ENCODE measurements around the gene SAMD4B.
"Not testable (repeated sequence)": the region's sequence is repeated elsewhere in the genome, so short reads cannot be mapped to it uniquely, and the experiment has no call there.

Gene SAMD4B

DNA sequence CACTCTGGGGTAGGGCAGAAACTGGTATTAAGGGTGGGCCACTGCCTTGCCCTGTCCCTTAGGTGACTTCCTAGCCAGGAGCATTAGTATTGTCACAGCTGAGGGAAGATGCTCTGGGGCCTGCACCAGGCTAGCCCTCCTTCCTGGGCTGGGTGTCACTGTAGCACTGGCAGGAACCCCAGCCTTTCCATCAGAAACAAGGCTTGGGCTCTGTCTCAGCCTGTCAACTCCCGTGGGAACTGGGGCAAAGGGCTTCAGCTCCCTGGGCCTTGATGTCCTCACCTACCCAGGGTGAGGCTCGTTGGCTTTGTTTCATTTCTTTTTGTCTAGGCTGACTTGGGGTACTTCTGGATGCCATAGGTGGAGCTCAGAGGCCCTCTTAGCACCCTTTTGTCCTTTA, 30.7 kb downstream of the SAMD4B start:
- no peak for DNase-seq (ENCODE audit: extremely low read depth, low read depth)
- TF ChIP-seq, protein P1, sequence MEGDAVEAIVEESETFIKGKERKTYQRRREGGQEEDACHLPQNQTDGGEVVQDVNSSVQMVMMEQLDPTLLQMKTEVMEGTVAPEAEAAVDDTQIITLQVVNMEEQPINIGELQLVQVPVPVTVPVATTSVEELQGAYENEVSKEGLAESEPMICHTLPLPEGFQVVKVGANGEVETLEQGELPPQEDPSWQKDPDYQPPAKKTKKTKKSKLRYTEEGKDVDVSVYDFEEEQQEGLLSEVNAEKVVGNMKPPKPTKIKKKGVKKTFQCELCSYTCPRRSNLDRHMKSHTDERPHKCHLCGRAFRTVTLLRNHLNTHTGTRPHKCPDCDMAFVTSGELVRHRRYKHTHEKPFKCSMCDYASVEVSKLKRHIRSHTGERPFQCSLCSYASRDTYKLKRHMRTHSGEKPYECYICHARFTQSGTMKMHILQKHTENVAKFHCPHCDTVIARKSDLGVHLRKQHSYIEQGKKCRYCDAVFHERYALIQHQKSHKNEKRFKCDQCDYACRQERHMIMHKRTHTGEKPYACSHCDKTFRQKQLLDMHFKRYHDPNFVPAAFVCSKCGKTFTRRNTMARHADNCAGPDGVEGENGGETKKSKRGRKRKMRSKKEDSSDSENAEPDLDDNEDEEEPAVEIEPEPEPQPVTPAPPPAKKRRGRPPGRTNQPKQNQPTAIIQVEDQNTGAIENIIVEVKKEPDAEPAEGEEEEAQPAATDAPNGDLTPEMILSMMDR (IDR thresholded peaks at IDR 0.05; ENCODE audit: low read depth, low read length): no peak

DNA sequence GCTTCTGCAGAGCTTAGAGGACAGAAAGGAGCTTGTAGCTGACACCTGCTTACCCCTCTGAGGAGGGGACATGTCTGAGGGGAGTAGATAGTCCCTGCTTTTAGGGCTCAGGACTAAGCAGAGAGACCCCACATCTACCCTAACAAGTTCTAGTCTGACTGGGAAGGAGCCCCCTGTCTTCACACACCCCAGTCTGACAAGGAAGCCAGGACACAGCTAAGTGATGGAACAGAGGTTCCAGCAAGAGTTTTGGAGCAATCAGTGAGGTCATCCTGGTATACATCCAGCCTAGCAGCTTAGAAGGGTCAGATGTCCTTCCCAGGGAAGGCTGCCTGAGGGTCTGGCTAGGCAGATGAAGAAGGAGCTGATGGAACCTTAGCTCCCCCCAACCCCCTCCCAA, 33.7 kb downstream of the SAMD4B start:
- no peak for DNase-seq (ENCODE audit: extremely low read depth, low read depth)
- TF ChIP-seq, protein P1 (IDR thresholded peaks at IDR 0.05; ENCODE audit: low read depth, low read length): no peak

DNA sequence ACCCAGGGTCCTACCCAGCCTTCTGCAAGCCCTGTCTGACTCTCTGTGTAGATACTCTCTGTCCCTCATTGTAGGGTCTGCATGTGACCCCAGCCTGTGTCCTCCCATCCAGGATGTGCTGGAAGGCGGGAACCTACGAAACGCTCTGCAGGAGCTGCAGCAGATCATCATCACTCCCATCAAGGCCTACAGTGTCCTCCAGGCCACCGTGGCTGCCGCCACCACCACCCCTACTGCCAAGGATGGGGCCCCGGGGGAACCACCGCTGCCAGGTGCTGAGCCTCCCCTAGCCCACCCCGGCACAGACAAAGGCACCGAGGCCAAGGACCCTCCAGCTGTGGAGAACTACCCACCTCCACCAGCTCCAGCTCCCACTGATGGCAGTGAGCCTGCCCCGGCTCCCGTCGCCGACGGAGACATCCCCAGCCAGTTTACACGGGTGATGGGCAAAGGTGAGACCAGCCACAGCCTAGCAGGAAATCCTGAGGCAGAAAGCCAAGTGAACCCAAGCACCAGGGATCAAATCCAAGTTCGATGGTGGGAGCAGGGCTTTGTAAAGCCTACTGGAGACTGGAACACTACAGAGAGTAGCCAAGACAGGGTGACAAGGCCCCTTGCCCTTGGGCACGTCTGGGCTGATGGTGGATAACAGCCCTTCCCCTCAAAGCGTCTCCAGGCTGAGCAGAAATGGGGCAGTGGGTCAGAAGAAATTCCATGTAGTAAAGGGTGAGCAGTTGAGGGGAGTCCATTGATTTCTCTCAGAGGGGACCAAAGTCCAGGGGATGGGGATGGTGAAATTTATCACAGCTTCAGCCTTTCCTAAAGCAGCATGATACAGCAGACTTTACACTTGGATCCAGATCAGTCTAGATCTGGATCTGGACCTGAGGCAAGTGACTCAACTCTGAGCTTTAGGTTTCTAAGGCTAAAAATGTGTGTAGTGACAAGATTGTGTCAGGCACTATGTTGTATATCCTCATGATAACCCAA, 35.4 kb downstream of the SAMD4B start:
- no peak for DNase-seq (ENCODE audit: extremely low read depth, low read depth)
- TF ChIP-seq, protein P1 (IDR thresholded peaks at IDR 0.05; ENCODE audit: low read depth, low read length): no peak

DNA sequence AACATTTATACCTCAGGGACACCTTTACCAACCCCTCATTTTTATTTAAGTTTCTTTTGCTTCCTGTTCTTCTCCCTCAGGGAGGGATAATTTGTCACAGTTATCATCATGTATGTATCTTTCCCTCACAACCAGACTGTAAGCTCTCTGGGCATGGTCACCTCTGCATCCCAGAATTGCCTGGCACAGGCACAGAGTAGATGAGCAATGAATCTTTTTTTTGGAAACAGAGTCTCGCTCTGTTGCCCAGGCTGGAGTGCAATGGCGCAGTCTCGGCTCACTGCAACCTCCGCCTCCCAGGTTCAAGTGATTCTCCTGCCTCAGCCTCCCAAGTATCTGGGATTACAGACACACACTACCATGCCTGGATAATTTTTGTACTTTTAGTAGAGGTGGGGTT, 37.1 kb downstream of the SAMD4B start:
- not testable (repeated sequence) for DNase-seq (ENCODE audit: extremely low read depth, low read depth)

DNA sequence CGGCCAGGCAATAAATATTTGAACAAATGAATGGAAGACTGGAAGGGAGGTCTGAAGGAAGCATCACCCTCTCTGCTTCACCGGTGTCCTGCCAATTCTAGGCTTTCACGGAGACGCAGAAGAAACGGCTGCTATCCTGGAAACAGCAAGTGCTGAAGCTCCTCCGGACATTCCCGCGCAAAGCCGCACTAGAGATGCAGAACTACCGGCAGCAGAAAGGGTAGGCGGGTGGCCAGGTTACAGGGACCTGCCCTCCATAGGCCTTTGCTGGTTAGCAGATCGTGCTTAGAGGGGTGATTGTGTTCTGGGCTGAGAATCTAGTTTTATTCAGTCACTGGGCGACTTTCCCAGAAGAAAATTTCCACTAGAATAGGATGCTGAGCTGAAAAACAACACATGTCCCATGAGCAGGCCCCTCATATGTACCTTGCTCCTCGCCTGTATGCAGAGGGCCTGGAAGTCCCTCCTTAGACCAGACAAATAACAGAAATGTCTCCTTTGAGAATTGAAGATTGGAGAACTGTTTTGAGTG, 37.7 kb downstream of the SAMD4B start:
- TF ChIP-seq, protein P1 (IDR thresholded peaks at IDR 0.05; ENCODE audit: low read depth, low read length): no peak
- DNase-seq (ENCODE audit: extremely low read depth, low read depth): no peak

DNA sequence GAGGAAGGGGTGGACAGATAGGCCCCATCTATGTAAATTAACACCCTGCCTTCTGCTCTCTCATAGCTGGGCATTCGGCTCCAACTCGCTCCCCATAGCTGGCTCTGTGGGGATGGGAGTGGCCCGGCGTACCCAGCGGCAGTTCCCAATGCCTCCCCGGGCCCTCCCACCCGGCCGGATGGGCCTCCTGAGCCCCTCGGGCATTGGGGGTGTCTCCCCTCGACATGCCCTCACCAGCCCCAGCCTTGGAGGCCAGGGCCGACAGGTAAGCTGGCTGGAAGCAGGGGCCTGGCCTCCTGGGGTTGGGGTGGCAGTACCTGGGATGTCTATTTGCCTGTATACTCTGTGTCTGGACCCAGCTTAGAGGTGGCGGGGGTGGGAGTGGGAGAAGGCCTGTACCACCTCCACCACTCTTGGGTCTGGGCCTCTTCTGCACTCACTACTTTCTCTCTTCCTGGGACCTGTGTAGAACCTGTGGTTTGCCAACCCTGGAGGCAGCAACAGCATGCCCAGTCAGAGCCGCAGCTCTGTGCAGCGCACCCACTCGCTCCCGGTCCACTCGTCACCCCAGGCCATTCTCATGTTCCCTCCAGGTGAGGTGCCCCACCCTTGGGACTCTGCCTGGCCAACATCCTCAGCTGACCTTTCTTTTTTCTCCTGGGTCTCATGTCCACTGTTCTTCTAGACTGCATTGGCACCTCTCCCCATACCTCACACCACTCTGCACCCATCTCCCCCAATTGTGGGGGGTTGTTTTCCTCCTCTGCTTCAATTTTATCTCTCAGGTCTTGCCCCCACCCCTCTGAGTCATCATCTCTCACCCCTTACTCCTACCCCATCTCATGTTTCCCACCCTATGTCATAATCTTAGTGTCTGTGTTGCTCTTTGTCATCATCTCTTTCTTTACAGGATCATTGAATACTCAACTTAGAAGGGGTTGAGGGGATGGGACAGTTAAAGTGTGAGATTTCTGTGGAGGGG, 38.6 kb downstream of the SAMD4B start:
- no peak for DNase-seq (ENCODE audit: extremely low read depth, low read depth)
- TF ChIP-seq, protein P1 (IDR thresholded peaks at IDR 0.05; ENCODE audit: low read depth, low read length): no peak

DNA sequence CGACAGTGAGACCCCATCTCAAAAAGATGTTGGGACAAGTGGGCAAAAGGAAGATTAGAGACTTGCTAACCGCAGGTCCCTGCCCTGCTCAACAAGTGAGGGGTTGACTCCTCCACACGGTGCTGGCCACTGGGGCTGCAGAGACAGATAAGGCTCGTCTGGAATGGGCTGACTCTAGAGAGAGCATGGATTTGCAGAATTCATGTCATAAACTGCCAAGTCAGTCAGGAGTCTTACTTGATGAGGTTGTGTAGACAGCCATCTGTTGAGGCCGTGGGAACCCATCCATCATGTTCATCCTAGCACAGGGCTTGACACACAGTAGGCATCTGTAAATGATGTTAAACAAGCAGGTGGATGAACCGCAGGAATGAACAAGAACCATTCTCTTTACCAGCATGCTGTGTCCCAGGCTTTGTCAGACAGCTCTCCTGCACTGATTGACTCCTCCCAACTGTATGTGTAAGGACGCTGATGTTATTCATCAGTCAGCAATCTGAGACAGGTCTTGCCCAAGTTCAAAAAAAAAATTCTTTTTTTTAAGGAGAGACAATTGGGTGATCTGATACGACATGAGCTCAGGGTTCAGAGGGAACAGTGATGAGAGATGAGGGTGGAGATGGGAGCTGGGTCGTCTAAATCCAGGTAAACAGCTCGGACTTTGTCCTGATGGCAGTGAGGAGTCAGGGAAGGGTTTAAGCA, 39.8 kb downstream of the SAMD4B start:
- TF ChIP-seq, protein P1 (IDR thresholded peaks at IDR 0.05; ENCODE audit: low read depth, low read length): no peak
- DNase-seq (ENCODE audit: extremely low read depth, low read depth): no peak
